Stimulated activated CD8-positive, alpha-beta memory T cell treated with anti-CD3 and anti-CD28 coated beads, Interleukin-2, amount 100 ng/mL, for 48 hours (primary cell): ENCODE results near the gene AADACL2.

Source experiments
- DNase-seq, 2 donors: peaks; one replicate each; pipeline ENCODE4 v3.0.0-alpha.2; 2020; ENCODE audit warnings: low read depth in 2 of 2

AADACL2 gene

GRCh38 chr3:151806838-151807237, 73.1 kb downstream of the AADACL2 start:
- DNase-seq: no peak
